WI38 (cell line): Measurements from ENCODE around the gene ZNF574.

ENCODE experiments used
- H3K4me3 ChIP-seq: 2 replicates; pipeline ENCODE4 v1.5.1; 2011; ENCODE audit warnings: low read depth, mild to moderate bottlenecking, control low read depth, low read length
- CTCF ChIP-seq: IDR thresholded peaks from 2 replicates; pipeline ENCODE4 v1.5.1; 2012; ENCODE audit warnings: low read depth, mild to moderate bottlenecking, control low read depth, low read length

The ZNF574 gene

GRCh38 chr19:42113641-42114348 lies 37.8 kb downstream of the ZNF574 start:
- H3K4me3 ChIP-seq, result peak overlapping the region; percentile 23
- TF ChIP-seq CTCF, result no peak

GRCh38 chr19:42114412-42114811 lies 38.4 kb downstream of the ZNF574 start:
- peak overlapping the region; percentile 23 for H3K4me3 ChIP-seq
- no peak for TF ChIP-seq CTCF

- TF ChIP-seq CTCF, result no peak
- H3K4me3 ChIP-seq, result no peak overlapping the region
Measured at GRCh38 chr19:42115219-42115618, 39.3 kb downstream of the ZNF574 start.

GRCh38 chr19:42115705-42116104 lies 39.7 kb downstream of the ZNF574 start:
- no peak for TF ChIP-seq CTCF
- H3K4me3 ChIP-seq, result no peak overlapping the region

- TF ChIP-seq CTCF, result 0 out of 2 replicates have a peak, but pooled peaks have one; percentile 11
- H3K4me3 ChIP-seq, result no peak overlapping the region
Measured at GRCh38 chr19:42116308-42117075, 40.5 kb downstream of the ZNF574 start.

- TF ChIP-seq CTCF, result no peak
- H3K4me3 ChIP-seq, result no peak overlapping the region
Measured at GRCh38 chr19:42117076-42117475, 41.1 kb downstream of the ZNF574 start.

- no peak overlapping the region for H3K4me3 ChIP-seq
- no peak for TF ChIP-seq CTCF
Measured at GRCh38 chr19:42120276-42120980, 44.5 kb downstream of the ZNF574 start.
